AG04449 (cell line): Measurements from ENCODE around the gene RAI1.

Source experiments
- CTCF ChIA-PET: fragments of 350-600 bp; formaldehyde crosslinking; extraction: SDS; loops from one replicate; lab custom pipeline; 2021; ENCODE audit warnings: antibody characterized with exemption; lab: Yijun Ruan, JAX
- POLR2A ChIA-PET: fragments of 400-600, 350-600 bp; formaldehyde crosslinking; extraction: SDS; loops from one replicate; lab custom pipeline; 2020; ENCODE audit warnings: antibody characterized with exemption, inconsistent platforms; lab: Yijun Ruan, JAX
- DNase-seq: peaks from one replicate; pipeline ENCODE4 v3.0.0-alpha.2; 2010; ENCODE audit warnings: low read depth, low spot score
- H3K4me3 ChIP-seq: 2 replicates; pipeline ENCODE4 v1.5.1; 2011; ENCODE audit warnings: low read depth, mild to moderate bottlenecking, control low read depth, low read length
- CTCF ChIP-seq: IDR thresholded peaks from one replicate; pipeline ENCODE4 v1.5.1; 2011; ENCODE audit warnings: mild to moderate bottlenecking, moderate library complexity, low read length, control low read depth, inconsistent platforms; ENCODE audit not compliant: insufficient read depth; ENCODE audit errors: missing control alignments

Gene RAI1

GRCh38 chr17:17701658-17702057, 20.4 kb downstream of the RAI1 start:
- no peak for TF ChIP-seq CTCF
- CTCF ChIA-PET, result interaction anchor here (1.1 to 1.3 kb wide), 2 partner anchors 12 to 217 kb away, joined by 3 read pairs; no protein-coding TSS in a partner anchor
- H3K4me3 ChIP-seq, result no peak overlapping the region
- no peak for DNase-seq
- POLR2A ChIA-PET, result no interaction called here

- ChIA-PET POLR2A (no interaction called here), CTCF (interaction anchor here (1.1 to 2.4 kb wide), 3 partner anchors 11 to 217 kb away, joined by 3 to 5 read pairs (median 3); no protein-coding TSS in a partner anchor)
- no peak overlapping the region for H3K4me3 ChIP-seq
- no peak for TF ChIP-seq CTCF
- no peak for DNase-seq
Observed at GRCh38 chr17:17702449-17703139, 21.3 kb downstream of the RAI1 start.

GRCh38 chr17:17703140-17703919, 22.1 kb downstream of the RAI1 start:
- TF ChIP-seq CTCF, result no peak
- ChIA-PET CTCF (interaction anchor here (2.4 kb wide), 1 partner anchor 21 kb away, joined by 5 read pairs; no protein-coding TSS in a partner anchor), POLR2A (no interaction called here)
- H3K4me3 ChIP-seq, result no peak overlapping the region
- no peak for DNase-seq

- no peak for DNase-seq
- H3K4me3 ChIP-seq, result no peak overlapping the region
- TF ChIP-seq CTCF, result no peak
- ChIA-PET CTCF (no interaction called here), POLR2A (no interaction called here)
Observed at GRCh38 chr17:17704931-17705330, 23.7 kb downstream of the RAI1 start.

- POLR2A ChIA-PET, result no interaction called here
Observed at GRCh38 chr17:17706140-17707060, 25.1 kb downstream of the RAI1 start.

More at GRCh38 chr17:17706140-17707060, 25.1 kb downstream of the RAI1 start:
- CTCF ChIA-PET, result interaction anchor here (0.7 to 1.4 kb wide), 4 partner anchors 11 to 154 kb away, joined by 3 to 4 read pairs (median 4); no protein-coding TSS in a partner anchor
- H3K4me3 ChIP-seq, result no peak overlapping the region
- TF ChIP-seq CTCF, result peak; percentile 22
- no peak for DNase-seq
